ENCODE measurements around the gene CACNB2. TPM values are rescaled to one million over a fixed set of nuclear protein-coding genes. Genes with fewer than 3 reads are reported as not detected.

The CACNB2 gene
- total and polyA plus RNA-seq, 2 donors (not counting 3 experiments of a cell fraction or from before 2014, with no cell fraction given): not detected

- H4K20me1 ChIP-seq (replicated peaks; ENCODE audit: control insufficient read depth, extremely low read depth, insufficient read depth, low read length): no peaks in the 10 kb centered on the region
- FAIRE-seq (no peak), DNase-seq (ENCODE audit: low read depth, low spot score) (no peak)
- H3K9me1 ChIP-seq (replicated peaks; ENCODE audit: control insufficient read depth, extremely low read depth, insufficient read depth, low read length): no peaks in the 10 kb centered on the region
- no peaks in the 10 kb centered on the region for H3K4me1 ChIP-seq (ENCODE audit: control insufficient read depth, extremely low read depth, insufficient read depth, low read length)
- POLR2A ChIA-PET: no interaction called here
- H3K9ac ChIP-seq (replicated peaks; ENCODE audit: extremely low read depth, insufficient read depth, low read length): no peak overlapping the region
- H3K4me3 ChIP-seq (replicated peaks in 1 of 3; ENCODE audit: insufficient read depth in 1 of 3, low read depth in 1 of 3, low read length in 3 of 3): no peak overlapping the region
- dilution Hi-C loops (cut with MboI; ENCODE audit: extremely low pct_ligation_motif_present, low sequenced_read_pairs) (no loop called here), intact Hi-C loops (cut with micrococcal nuclease) (no loop called here)
- no peaks in the 10 kb centered on the region for H3K36me3 ChIP-seq (ENCODE audit: control insufficient read depth in 2 of 2, extremely low read depth in 1 of 2, insufficient read depth in 2 of 2, low read length in 2 of 2)
- TF ChIP-seq POLR2AphosphoS5 (IDR thresholded peaks at IDR 0.05; ENCODE audit: insufficient read depth, low read depth, low read length) (no peak), FOS (IDR thresholded peaks at IDR 0.05; ENCODE audit: borderline replicate concordance, insufficient read depth, low read length) (no peak), CTCF (IDR thresholded peaks at IDR 0.05; ENCODE audit: extremely low read depth in 1 of 2, insufficient read depth in 1 of 2, low read depth in 1 of 2, low read length in 2 of 2) (no peak), MYC (IDR thresholded peaks at IDR 0.05; ENCODE audit: low read depth, low read length) (no peak), GATA2 (IDR thresholded peaks at IDR 0.05; ENCODE audit: insufficient read depth, insufficient read length, low read depth, low read length) (no peak), JUN (IDR thresholded peaks at IDR 0.05; ENCODE audit: borderline replicate concordance, insufficient read depth, insufficient read length, low read depth) (no peak), POLR2A (IDR thresholded peaks at IDR 0.05; ENCODE audit: low read depth, low read length) (no peak), EZH2 (IDR thresholded peaks at IDR 0.05; ENCODE audit: borderline replicate concordance, low read depth, low read length, severe bottlenecking) (no peak)
- TF ChIP-seq, protein P1, sequence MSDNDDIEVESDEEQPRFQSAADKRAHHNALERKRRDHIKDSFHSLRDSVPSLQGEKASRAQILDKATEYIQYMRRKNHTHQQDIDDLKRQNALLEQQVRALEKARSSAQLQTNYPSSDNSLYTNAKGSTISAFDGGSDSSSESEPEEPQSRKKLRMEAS (IDR thresholded peaks at IDR 0.05; ENCODE audit: insufficient read depth, insufficient read length): no peak
- no TSS peak for BruUV-seq (replicated peaks)
- H3K27ac ChIP-seq (ENCODE audit: insufficient read depth, low read depth, low read length): no peak overlapping the region
- no peak overlapping the region for H2AFZ ChIP-seq (ENCODE audit: low read depth, low read length)
- no peak overlapping the region for H3K4me2 ChIP-seq (ENCODE audit: insufficient read depth, low read length)
- CTCF ChIA-PET: no interaction called here
- no peaks in the 10 kb centered on the region for H3K79me2 ChIP-seq (ENCODE audit: control insufficient read depth, insufficient read depth, low read length)
- no peaks in the 10 kb centered on the region for H3K9me3 ChIP-seq (replicated peaks; ENCODE audit: control insufficient read depth, insufficient read depth, low read length)
- H3K27me3 ChIP-seq (ENCODE audit: control insufficient read depth in 2 of 2, insufficient read depth in 2 of 2, low read length in 2 of 2): no peaks in the 10 kb centered on the region
Observed at GRCh38 chr10:18325889-18326531, 185.8 kb downstream of the CACNB2 start.

Measured in endothelial cell of umbilical vein (primary cell).